Measurements from ENCODE around the gene LENG9. TPM values are rescaled to one million over a fixed set of nuclear protein-coding genes. Genes with fewer than 3 reads are reported as not detected.
"Not testable (repeated sequence)": the region's sequence is repeated elsewhere in the genome, so short reads cannot be mapped to it uniquely, and the experiment has no call there.

LENG9 gene
- 10 to 100 TPM in 2 of 8 experiments, 1 to 10 TPM in 6; 1.6 to 10.7 (median 3.7) TPM for total RNA-seq

DNA sequence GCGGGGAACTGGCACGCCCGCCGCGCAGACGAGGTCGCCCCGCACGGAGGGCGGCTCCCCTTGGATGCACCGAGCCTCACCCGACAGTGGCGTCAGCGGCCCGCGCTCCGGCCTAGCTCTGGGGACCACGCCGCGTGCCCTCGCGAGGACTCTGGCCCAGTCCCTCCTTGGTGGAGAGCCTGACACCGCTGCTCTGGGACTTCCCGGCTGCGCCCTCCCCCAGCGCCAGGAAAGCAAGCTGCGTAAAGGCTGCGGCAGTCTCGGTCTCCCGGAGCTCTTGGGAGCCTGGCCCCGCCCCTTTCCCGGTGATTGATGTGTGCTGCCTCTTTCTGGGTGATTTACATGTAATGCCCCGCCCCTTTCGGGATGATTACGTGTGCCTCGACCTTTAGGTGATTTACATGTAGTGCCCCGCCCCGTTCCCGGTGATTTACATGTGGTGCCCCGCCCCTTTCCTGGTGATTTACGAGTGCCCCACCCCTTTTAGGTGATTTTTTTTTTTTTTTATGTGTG, at the start of gene LENG9:
Gene LENG9, minus strand, starts transcription at position 248 of the 513 bp plus-strand sequence. CDS start 252 bp downstream, outside the sequence.
- in situ Hi-C loops (cut with MboI; ENCODE audit: low pct_unique_long_range_greater_than_20kb in 2 of 9, low sequenced_read_pairs in 9 of 9, unreplicated experiment in 9 of 9), result no loop called here
- 0% methylated on average over 4 of the region's 41 CpGs; no CpG with 5 or more reads in 9 of the 10 experiments for WGBS, 10 experiments
- peak within 1 kb of the TSS; percentile 92 to 94 for H3K27ac ChIP-seq

DNA sequence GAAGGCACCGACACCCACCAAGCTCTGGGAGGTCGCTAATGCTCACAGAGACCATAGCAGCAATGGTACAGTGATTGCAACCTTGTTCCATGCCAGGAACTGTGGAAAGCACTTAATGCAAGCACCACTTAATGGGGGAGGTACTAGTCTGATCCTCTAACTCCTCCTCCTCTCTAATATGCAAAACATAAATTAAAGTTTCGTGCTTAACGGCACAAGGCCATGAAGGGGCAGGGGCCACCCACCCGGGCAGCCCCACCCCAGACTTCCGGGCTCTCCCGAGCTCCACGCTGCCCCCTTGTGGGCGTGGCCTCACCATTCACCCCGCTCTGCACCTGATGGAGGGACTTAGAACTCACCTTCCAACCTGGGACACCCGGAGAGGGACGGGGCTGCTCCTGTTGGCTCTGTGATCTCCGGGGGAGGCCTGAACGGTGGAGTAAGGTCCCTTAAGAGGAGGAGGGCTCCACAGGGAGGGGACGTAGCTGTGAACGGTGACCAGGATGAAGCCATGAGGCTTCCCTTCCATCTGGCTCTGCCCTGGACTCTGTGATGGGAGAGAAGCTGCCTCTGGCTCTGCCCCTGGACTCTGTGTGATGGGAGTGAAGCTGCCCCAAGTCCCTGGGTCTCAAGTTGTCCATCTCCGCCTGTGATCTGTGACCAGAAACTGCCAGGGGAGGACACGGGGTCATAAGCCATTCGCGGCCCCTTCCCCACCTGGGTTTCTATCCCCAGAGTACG, 45.8 kb upstream of the LENG9 start:
- no CpG with 5 or more reads among the region's 21 CpGs for whole genome bisulfite sequencing, 10 experiments
- in situ Hi-C loops (cut with MboI; ENCODE audit: low pct_unique_long_range_greater_than_20kb in 2 of 9, low sequenced_read_pairs in 9 of 9, unreplicated experiment in 9 of 9); H3K4me1 ChIP-seq (replicated peaks in 1 of 2); H3K27ac ChIP-seq; H3K4me3 ChIP-seq: not testable (repeated sequence)
- ATAC-seq (replicated peaks in 6 of 8), result peak in 2 of 8 experiments; percentile 20 to 80

More for the DNA sequence above, at the start of gene LENG9:
- H3K4me1 ChIP-seq (replicated peaks in 1 of 2), result peaks cover 10 to 11% of the 10 kb centered on the region in 2 donors
- peak within 1 kb of the TSS; percentile 39 to 59 (median 49) for H3K4me3 ChIP-seq
- ATAC-seq (replicated peaks in 6 of 8), result peak; percentile 50 to 70 (median 65)

DNA sequence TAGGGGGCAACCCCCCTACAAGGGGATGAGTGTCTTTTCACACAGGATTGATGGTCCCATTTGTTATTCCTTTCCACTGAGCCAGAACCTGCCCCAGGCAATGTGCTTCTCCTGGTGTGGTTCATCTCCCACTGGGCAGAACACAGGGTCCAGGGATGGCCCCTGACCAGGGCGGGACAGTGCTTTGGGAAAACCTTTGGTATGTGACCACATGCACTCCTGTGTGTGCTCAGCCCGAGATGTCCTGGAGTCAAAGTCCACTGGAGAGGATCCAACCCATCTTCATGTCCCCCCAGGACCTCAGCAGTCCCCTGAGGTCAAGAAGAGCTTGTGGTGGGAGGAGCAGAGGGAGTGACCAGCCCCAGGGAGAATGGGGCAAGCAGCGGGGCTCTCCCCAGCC, 44.9 kb upstream of the LENG9 start:
- H3K27ac ChIP-seq; in situ Hi-C loops (cut with MboI; ENCODE audit: low pct_unique_long_range_greater_than_20kb in 2 of 9, low sequenced_read_pairs in 9 of 9, unreplicated experiment in 9 of 9); H3K4me1 ChIP-seq (replicated peaks in 1 of 2); H3K4me3 ChIP-seq; ATAC-seq (replicated peaks in 6 of 8): not testable (repeated sequence)
- WGBS, 10 experiments, result no CpG with 5 or more reads among the region's 3 CpGs

DNA sequence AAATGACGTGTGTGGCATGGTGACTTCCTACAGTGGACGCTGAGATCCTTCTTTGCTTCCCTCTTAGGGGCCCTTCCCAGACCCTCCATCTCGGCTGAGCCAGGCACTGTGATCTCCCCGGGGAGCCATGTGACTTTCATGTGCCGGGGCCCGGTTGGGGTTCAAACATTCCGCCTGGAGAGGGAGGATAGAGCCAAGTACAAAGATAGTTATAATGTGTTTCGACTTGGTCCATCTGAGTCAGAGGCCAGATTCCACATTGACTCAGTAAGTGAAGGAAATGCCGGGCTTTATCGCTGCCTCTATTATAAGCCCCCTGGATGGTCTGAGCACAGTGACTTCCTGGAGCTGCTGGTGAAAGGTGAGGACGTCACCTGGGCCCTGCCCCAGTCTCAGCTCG, 44.2 kb upstream of the LENG9 start:
- Histone ChIP-seq H3K4me1 (replicated peaks in 1 of 2) (no peaks in the 10 kb centered on the region), H3K27ac (no peak overlapping the region), H3K4me3 (no peak overlapping the region)
- in situ Hi-C loops (cut with MboI; ENCODE audit: low pct_unique_long_range_greater_than_20kb in 2 of 9, low sequenced_read_pairs in 9 of 9, unreplicated experiment in 9 of 9), result no loop called here
- WGBS, 10 experiments, result 0 to 100% (median 24%) methylated on average over 2 to 3 of the region's 12 CpGs; no CpG with 5 or more reads in 5 of the 10 experiments
- no peak for ATAC-seq (replicated peaks in 6 of 8)

DNA sequence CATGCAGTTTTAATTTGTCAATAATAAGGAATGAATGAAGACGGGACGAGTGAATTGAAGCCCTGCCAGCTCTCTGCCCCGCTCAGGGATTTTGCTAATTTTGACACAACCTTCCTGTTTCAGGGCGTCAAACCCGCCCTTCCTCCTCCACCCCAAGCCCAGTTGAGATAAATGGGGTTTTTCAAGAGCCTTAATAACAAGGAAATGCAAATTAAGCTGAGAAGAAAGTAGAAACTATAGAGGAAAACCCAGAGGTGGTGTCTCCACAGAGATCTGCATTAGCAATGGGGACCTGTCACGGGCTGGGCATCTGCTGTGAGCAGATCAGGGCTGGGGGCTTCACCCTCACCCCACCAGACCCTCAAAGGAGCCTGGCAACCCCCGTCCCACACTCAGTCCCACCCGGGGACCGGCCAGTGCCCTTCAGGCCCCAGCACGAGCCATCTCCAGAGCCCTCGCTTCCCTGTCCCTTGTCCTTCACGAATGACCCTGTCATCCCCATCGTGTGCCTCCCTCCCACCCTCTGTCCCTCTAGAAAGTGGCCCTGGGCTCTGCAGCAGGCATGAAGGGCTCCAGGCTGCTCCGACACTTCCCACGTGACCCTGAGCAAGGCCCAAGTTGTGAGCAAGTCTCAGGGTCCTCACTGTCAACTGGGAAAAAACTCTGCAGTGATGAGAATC, 43.6 kb upstream of the LENG9 start:
- H3K4me3 ChIP-seq; H3K27ac ChIP-seq; ATAC-seq (replicated peaks in 6 of 8); in situ Hi-C loops (cut with MboI; ENCODE audit: low pct_unique_long_range_greater_than_20kb in 2 of 9, low sequenced_read_pairs in 9 of 9, unreplicated experiment in 9 of 9); H3K4me1 ChIP-seq (replicated peaks in 1 of 2): not testable (repeated sequence)
- WGBS, 10 experiments, result no CpG with 5 or more reads among the region's 15 CpGs

DNA sequence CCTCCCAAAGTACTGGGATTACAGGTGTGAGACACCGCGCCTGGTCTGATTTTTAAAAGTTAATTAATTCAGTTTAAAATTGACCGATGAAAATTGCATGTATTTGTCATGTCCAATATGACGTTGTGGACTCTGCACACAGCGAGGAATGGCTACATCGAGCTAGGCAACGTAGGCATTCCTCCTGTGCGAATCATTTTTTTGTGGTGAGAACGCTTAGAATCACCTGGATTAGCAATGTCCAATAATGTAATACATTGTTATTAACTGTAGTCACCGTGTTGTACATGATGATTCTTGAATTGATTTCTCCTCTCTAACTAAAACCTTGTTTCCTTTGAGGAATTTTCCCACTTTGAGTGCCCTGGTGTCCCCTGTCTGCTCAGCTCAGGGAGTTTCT, 42.5 kb upstream of the LENG9 start:
- in situ Hi-C loops (cut with MboI; ENCODE audit: low pct_unique_long_range_greater_than_20kb in 2 of 9, low sequenced_read_pairs in 9 of 9, unreplicated experiment in 9 of 9), result no loop called here
- 32 to 76% (median 44%) methylated on average over 3 to 10 of the region's 10 CpGs; no CpG with 5 or more reads in 2 of the 10 experiments for WGBS, 10 experiments
- ATAC-seq (replicated peaks in 6 of 8), result no peak

DNA sequence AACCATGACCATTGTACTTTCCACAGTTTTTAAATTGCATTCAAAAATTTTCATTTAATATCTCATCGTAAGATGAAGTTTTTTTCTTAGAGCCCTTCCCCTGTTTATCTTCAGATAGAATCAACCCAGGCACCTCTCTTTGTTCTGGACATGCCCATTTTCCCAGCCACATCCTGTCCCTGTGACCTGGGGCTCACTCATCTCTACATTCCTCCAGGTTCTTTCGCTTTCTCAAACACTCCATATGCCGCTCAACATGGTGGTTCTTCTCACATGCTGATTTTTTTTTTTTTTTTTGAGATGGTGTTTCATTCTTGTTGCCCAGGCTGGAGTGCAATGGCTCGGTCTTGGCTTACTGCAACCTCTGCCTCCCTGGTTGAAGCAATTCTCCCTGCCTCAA, 42.0 kb upstream of the LENG9 start:
- ATAC-seq (replicated peaks in 6 of 8); H3K27ac ChIP-seq; H3K4me3 ChIP-seq; in situ Hi-C loops (cut with MboI; ENCODE audit: low pct_unique_long_range_greater_than_20kb in 2 of 9, low sequenced_read_pairs in 9 of 9, unreplicated experiment in 9 of 9); H3K4me1 ChIP-seq (replicated peaks in 1 of 2): not testable (repeated sequence)
- 0 to 84% (median 52%) methylated on average over 1 to 4 of the region's 4 CpGs; no CpG with 5 or more reads in 3 of the 10 experiments for WGBS, 10 experiments

More for the DNA sequence above, 42.5 kb upstream of the LENG9 start:
- Histone ChIP-seq H3K4me1 (replicated peaks in 1 of 2) (no peaks in the 10 kb centered on the region), H3K27ac (no peak overlapping the region), H3K4me3 (no peak overlapping the region)

DNA sequence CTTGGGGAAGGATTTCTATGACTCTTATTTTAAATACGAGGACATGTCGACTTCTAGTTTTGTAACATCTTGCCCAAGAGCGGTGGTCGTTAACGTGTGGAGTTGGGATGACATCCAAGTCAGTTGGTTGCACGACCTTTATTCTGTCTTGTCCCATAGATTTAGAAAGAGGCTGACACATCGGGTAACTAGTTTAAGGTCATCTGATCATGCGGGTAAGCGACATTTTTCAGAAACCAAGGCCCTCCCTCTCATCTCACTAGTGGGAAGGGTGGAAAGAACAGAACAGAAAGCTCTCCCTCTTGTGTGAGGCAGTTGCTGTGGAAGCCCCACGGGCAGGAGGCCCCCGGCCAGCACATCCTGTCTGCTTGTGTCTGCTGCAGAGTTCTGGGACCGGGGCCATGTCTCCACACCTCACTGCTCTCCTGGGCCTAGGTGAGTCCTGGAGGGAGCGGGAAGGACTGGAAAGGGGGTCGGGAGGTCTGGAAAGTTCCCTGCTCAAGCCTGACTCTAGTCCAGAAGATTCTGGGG, 39.0 kb upstream of the LENG9 start, which contains the start of gene LAIR2:
Gene LAIR2, plus strand, starts transcription at position 314 of the 531 bp plus-strand sequence. Its CDS starts 88 bp downstream, at position 402.
- WGBS, 10 experiments, result 41 to 81% (median 60%) methylated on average over 2 to 9 of the region's 14 CpGs; no CpG with 5 or more reads in 2 of the 10 experiments
- in situ Hi-C loops (cut with MboI; ENCODE audit: low pct_unique_long_range_greater_than_20kb in 2 of 9, low sequenced_read_pairs in 9 of 9, unreplicated experiment in 9 of 9), result no loop called here

DNA sequence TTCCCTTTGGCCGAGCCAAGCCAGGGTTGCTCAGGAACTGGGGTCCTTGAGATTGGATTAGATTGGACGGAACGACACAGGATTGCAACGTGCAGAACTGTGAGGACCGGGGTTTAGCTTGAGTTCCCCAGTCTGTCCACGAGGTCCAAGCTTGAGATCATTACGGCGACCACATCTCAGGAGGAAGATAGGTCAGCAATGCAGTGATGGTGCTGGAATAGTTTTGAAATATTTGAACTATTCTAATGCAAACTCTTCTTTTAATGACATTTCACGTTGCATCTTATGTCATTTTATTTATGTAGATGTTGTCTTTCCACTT, 34.8 kb upstream of the LENG9 start:
- not testable (repeated sequence) for H3K4me1 ChIP-seq (replicated peaks in 1 of 2); ATAC-seq (replicated peaks in 6 of 8); H3K4me3 ChIP-seq; H3K27ac ChIP-seq
- in situ Hi-C loops (cut with MboI; ENCODE audit: low pct_unique_long_range_greater_than_20kb in 2 of 9, low sequenced_read_pairs in 9 of 9, unreplicated experiment in 9 of 9), result loop anchor here in 1 of 9 experiments (25.0 kb wide), 1 partner anchor 164 kb away; the partner anchor contains the start of gene LILRB4
- 0 to 59% (median 20%) methylated on average over 1 to 3 of the region's 9 CpGs; no CpG with 5 or more reads in 5 of the 10 experiments for WGBS, 10 experiments

More for the DNA sequence above, 39.0 kb upstream of the LENG9 start, which contains the start of gene LAIR2:
- no peak within 1 kb of the TSS for H3K4me3 ChIP-seq
- H3K4me1 ChIP-seq (replicated peaks in 1 of 2), result no peaks in the 10 kb centered on the region
- ATAC-seq (replicated peaks in 6 of 8), result no peak
- H3K27ac ChIP-seq, result no peak within 1 kb of the TSS

DNA sequence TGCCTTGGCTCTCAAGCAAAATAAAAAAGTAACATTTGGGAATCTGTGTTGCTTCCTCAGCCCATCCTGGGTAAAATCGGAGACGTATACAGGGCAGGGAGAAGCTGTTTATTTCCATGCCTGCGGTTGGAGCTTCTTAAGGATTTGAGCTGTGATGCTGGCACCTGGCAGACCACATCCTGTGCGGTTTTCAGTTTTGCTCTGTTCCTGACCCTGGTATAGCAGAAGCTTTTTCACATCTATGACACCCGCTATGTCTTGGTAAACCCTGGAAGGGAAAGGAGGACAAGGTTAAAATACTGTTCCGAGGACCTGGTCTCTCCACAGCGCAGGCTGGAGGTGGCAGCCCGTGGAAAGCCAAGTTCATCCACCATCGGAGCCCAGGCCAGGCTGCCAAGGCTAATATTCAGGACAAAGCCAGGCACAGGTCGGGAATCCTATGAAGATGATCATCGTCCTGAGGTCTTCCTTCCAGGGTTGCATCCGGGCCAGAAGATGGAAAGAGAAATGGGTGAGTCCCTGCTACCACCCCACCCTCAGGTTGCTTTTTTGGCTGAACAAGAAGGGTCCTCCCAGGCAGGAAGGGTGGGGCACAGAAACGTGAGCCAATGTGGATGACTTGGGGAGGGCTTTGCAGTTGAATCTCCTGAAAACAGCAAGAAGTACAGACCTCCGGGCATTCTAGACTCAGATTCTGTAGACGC, 34.3 kb upstream of the LENG9 start:
- not testable (repeated sequence) for ATAC-seq (replicated peaks in 6 of 8); H3K27ac ChIP-seq; H3K4me3 ChIP-seq; H3K4me1 ChIP-seq (replicated peaks in 1 of 2)
- no CpG with 5 or more reads among the region's 15 CpGs for WGBS, 10 experiments
- in situ Hi-C loops (cut with MboI; ENCODE audit: low pct_unique_long_range_greater_than_20kb in 2 of 9, low sequenced_read_pairs in 9 of 9, unreplicated experiment in 9 of 9), result loop anchor here in 1 of 9 experiments (25.0 kb wide), 1 partner anchor 164 kb away; the partner anchor contains the start of gene LILRB4

DNA sequence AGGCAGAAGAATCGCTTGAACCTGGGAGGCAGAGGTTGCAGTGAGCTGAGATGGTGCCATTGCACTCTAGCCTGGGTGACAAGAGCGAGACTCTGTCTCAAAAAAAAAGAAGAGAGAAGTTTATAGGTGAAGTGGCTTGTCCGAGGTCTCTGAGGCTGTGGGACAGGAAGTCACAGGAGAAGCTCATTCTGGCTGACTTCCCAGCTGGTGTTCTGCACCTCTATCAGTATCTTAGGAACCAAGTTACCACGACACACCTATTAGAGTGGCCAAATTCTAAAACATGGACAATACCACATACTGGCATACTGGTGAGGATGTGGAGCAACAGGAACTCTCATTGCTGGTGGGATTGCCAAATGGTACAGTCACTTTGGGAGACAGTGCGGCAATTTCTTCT, 31.7 kb upstream of the LENG9 start:
- not testable (repeated sequence) for H3K27ac ChIP-seq; H3K4me3 ChIP-seq; ATAC-seq (replicated peaks in 6 of 8); H3K4me1 ChIP-seq (replicated peaks in 1 of 2)
- in situ Hi-C loops (cut with MboI; ENCODE audit: low pct_unique_long_range_greater_than_20kb in 2 of 9, low sequenced_read_pairs in 9 of 9, unreplicated experiment in 9 of 9), result loop anchor here in 1 of 9 experiments (25.0 kb wide), 1 partner anchor 167 kb away; the partner anchor contains the start of gene LILRB4
- WGBS, 10 experiments, result 0 to 100% (median 40%) methylated on average over 1 to 4 of the region's 5 CpGs; no CpG with 5 or more reads in 3 of the 10 experiments

DNA sequence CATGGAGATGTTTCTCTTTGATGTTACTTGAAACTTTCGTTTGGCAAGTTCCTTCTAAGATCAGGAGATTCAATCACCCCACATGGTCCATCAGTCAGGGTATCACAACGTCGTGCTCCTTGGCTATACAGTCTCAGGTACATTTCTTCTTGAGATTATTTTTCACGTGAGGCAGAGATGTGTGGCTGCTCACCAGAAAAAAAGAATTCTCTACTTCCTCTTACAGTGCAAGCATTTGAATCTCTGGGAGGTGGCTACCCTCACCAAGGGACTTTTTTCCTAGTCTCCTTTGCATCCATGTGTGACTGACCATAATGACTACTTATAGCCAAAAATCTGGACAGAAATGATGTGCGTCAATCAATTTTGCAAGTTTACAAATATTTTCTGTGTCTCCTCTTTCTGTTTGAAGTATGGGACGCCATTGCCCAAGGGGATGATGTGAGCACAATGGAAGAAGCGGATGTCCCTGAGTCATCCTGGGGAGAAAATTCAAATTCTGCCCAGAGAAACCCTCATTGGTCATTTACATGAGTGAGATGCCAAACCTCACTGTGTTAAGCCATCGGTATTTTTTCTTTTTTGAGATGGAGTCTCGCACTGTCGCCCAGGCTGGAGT, 30.5 kb upstream of the LENG9 start:
- Histone ChIP-seq H3K27ac (no peak overlapping the region), H3K4me3 (no peak overlapping the region), H3K4me1 (replicated peaks in 1 of 2) (no peaks in the 10 kb centered on the region)
- 4 to 100% (median 32%) methylated on average over 1 to 8 of the region's 10 CpGs; no CpG with 5 or more reads in 1 of the 10 experiments for WGBS, 10 experiments
- in situ Hi-C loops (cut with MboI; ENCODE audit: low pct_unique_long_range_greater_than_20kb in 2 of 9, low sequenced_read_pairs in 9 of 9, unreplicated experiment in 9 of 9), result loop anchor here in 1 of 9 experiments (25.0 kb wide), 1 partner anchor 168 kb away; the partner anchor contains the start of gene LILRB4
- no peak for ATAC-seq (replicated peaks in 6 of 8)
